NCI-H2227 (cell line): ENCODE measurements around the gene PTPRN2.

Source experiments
- DNase-seq: peaks from one replicate; lab custom pipeline; 2025; ENCODE audit not compliant: unreplicated experiment; lab: John Stamatoyannopoulos, UW

The PTPRN2 gene

DNA sequence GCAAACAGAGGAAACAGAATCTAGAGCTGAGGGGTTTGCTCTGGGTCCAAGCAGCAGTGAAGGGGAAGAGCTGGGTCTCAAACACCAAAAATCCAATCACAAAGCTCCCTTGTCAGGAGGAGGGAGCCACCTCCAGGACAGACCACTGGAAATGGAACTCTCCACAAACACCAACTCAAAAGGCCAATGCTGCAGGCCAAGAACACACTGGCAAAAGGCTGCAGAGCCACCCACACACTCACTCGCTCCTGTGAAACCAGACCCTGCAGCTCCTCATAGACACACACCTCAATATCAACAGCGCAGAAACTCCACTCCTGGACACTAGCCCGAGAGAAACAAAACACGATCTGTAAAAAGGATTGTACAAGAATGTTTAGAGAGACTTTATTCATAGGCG, 213.5 kb downstream of the PTPRN2 start:
- DNase-seq, result no peak

DNA sequence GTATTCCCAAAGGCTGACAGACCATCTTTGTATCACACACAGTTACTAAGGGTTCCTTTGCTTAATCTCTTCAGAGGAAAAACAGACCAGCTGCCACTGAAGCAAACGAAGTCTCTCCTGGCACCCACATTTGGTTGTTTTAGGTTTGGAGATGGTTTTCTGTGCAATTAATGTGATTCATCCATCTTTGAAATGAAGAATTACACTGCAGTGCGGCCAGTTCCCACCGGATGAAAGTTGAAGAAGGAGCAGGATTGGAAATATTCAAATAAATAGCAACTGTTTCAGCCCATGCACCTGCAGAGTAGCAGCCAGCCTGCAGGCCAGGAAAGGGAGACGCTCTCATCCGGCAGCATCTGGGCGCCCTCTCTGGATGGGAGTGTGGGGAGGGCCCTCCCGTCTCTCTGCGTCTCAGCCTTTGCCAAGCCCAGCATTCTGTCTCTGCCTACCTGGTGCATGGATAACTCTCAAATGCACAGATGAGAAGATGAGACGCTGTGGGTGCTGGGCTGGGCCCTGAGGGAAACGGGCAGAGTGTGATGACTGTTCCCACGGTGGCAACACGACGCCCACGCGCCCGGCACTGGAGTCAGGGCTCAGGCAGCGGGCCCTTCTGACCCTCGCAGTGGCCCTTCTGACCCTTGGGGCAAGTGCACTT, 214.0 kb downstream of the PTPRN2 start:
- DNase-seq, result peak; percentile 43

DNA sequence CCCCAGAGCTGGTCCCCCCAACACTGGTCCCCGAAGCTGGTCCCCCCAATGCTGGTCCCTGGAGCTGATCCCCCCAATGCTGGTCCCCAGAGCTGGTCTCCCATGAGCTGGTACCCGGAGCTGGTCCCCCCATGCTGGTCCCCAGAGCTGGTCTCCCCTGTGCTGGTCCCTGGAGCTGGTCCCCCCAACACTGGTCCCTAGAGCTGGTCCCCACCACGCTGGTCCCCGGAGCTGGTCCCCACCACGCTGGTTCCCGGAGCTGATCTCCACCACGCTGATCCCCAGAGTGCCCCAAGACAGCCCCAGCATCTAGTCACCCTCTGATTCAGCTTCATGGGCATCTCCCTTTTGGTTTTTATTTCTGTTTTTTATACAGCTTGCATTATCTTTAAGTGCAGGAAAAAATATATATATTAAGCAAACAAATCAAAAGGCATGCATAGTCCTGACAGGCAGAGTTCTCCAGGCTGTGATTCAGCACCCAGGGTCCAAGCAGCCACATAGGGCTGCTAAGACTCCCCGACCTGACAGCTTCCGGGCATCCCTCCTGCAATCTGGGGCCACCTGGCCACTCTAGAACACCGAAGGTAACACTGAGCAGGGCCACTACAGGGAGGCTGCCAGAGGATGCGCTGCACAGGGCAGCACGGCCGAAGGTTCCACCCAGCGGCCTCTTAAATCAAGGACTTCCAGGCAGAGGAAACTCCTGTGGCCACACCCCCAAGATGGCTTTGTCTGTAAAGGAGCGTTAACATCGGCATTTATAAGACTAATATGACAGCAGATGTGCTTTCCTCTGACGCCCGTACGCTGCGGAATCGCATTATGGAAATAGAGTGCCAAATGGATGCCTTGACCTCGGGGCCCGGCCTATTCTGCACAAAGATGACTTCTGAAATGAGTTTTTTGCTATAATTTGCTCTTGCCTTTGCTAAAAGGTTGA, 215.0 kb downstream of the PTPRN2 start:
- peak; percentile 83 for DNase-seq

DNA sequence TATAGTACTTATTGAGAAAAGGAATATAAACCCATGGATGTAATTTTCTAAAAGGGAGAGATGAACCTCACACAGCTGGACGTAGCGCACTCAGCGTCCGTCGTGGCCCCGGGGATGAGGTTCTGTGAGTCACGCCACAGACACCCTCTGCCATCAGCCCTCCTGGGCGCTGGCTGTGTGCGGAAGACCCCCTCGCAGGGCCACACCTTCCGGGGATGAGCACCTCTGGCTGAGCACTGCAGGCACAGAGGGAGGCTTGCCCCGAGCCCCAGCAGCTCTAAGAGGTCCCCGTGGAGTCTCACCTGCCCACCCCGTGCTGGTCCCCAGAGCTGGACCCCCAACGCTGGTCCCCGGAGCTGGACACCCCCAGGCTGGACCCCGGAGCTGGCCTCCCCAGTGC, 215.8 kb downstream of the PTPRN2 start:
- DNase-seq, result no peak

DNA sequence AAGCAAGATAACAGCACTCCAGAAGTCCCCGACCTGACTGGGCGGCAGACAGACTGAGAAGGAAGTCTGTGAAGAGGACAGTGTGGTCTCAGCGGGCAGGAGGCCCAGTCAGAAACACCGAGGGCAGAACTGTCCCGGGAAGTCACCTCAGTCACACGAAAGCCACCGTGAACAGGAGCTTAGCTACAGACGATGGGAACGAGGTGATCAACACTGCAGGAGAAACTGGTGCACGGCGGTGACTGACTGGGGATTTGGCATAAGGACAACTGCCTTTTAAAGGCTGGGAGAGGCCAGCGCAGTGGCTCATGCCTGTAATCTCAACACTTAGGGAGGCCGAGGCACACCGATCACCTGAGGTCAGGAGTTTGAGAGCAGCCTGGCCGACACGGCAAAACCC, 217.8 kb downstream of the PTPRN2 start:
- DNase-seq, result no peak

DNA sequence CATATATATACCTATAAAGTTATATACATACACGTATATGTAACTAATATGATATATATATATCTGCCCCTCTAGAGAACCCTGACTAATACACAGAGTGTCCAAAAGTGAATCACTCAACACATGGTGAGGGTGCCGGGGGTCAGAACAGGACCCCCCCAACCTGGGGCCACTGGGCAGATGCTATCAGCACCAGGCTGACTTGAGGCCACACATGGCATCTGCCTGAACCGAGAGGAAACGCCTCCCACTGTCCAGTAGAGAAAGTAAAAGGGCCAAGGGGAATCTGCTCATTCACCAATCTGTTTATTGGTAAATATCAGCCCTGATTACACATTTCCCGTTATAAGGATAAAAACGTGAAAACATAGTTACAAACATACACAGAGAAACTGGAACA, 218.3 kb downstream of the PTPRN2 start:
- DNase-seq, result no peak

DNA sequence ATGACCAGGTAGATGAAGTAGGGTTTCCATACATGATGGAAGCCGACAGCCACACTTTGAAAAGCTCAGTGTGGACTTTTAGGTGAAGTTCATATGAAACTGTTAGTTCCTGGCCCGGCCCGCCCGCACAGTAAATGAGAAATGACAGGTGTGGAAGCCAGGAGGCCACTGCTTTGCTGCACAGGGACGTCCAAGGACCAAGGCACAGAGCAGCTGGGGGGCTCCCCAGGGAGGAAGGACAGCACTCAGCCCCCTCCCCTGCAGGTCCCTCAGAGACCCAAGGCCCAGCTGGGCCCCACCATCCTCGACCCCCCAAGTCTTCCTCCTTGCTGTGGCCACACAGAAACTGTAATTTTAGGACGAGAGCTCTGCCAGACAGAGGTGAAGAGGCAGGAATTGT, 219.2 kb downstream of the PTPRN2 start:
- DNase-seq, result no peak

DNA sequence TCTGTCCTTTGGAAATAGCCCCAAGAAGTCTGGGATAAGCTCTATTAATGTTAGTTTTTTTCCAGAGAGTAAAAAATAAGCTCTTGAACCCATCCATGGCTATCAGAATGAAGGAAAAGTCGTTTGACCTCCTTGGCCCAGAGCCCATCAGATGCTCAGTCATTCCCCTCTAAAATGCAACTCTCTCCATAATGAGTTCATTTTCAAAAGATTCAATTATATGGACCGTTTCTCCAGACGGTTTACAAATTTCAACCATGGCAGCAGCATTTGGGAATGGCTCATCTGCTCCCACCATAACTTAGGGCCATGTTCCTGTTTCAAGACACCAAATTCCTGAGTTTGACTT, 220.0 kb downstream of the PTPRN2 start:
- DNase-seq, result no peak

DNA sequence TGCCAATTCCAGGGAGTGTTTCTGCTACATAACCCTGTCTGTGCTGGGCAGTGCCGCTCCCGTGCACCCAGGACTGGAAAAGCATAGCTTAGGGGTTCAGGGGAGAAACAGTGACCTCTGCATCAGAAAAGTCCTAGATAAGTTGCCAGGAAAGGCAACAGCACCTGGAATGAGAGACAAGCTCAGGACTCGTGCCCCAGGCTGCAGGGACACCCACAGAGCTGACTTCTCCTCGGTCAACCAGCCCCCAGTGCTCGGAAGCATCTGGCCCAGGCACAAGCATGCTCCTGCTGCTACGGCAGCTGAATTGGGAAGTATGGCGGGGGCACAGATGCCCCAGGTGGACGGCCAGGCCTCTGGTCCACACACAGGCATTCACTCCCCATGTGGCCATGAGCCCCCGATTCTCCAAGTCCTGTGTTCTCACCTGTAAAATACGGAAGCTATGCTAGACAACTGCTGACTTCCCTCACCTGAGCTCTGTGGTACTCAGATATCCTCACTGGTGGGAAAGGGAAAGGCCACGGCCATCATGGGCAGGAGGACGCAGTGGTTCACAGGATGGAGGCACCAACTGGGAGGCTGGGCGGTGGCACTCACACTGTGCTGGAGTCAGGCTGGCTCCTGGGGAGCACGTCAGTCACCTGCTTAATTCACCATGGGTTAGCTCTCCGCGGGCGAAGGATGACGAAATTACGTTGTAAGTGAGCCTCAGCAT, 220.5 kb downstream of the PTPRN2 start:
- no peak for DNase-seq

DNA sequence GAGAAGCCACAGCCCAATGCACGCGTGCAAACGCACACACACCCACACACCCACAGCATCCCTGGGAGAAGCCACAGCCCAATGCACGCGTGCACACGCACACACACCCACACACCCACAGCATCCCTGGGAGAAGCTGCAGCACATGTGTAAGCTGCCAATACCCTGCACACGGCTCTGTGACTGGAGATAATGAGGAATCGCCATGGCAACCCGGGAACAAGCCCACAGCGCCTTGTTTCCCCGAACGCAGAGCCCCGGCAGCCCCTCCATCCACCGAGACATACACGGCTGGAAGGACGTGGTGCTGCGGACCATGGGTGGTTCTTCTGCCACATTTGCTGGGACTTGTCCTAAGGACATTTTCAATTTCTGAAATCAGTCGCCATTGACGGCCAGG, 221.3 kb downstream of the PTPRN2 start:
- DNase-seq, result peak; percentile 80

DNA sequence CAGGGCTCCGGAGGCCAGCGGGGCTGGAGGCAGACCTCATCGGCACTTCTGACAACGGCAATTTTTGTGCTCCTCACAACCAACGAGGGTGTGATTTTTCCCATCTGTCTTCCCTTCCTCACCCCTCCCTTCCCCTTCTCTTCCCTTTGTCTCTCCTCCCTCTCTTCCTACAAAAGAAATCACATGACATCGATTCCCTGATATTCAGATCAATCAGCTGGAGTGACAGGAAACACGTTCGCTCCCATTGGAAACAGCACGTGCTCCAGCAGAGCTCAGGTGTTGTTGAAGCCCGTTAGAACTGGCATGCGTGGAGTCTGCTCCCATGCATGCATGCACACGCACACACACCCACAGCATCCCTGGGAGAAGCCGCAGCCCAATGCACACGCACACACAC, 222.4 kb downstream of the PTPRN2 start:
- no peak for DNase-seq

DNA sequence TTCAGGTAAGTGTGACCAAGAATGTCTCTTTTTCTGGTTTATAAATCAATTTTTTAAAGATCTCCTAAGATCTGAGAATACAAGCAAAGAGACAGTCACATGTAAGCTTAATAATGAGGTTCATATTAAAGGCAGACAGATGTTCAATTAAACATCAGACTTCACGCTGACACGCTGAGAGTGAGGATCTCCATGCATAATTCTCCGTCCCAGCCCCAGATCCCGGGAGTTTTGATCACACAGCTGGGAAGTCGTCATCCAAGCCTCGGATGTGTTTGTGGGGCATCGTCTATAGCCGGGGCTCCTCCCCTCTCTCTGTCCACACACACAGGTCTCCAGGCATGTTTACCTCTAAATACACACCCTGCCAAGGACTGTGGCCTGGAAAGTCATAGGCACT, 223.2 kb downstream of the PTPRN2 start:
- no peak for DNase-seq

DNA sequence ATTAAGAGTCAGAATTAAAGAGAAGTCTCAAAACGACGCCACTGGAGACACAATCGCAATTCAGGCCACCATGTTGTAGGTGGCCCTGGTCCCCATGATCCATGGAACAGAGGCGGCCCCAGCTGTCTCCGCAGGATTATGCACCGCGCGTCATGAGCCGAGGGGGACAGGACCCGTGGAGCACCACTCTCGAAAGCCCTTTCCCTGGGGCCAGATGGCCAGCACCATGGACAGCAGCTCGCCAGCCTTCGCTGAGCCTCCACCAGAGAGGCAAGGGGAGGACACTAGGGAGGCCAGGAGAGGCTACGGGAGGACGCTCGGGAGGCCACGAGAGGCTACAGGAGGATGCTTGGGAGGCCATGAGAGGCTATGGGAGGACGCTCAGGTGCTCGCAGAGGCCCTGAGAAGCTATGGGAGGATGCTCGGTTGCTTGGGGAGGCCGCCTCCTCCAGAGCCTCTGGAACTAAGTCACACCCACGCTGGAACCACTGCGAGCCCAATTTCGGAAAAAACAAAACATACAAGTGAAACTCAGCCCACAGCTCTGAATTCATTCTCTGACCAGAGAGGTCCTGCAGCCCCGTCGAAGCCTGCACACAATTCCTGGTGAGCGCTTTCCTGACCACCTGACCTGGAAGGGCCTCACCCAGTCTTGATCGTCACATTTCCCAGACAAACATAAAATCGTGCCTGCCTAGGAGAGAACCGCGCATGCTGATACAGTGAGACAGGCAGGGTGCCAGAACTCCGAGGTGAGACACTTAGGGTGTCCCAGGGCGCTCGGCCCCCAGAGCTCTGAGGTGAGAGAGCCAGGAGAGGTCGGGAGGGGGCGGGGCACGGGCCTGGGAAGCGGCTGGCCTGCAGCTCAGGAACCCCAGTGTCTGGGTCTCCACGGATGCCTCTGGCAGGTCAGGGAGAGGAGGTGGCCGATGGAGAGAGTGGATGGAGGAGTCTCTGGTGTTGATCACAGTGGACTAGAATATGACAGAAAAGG, 224.4 kb downstream of the PTPRN2 start:
- DNase-seq, result no peak

DNA sequence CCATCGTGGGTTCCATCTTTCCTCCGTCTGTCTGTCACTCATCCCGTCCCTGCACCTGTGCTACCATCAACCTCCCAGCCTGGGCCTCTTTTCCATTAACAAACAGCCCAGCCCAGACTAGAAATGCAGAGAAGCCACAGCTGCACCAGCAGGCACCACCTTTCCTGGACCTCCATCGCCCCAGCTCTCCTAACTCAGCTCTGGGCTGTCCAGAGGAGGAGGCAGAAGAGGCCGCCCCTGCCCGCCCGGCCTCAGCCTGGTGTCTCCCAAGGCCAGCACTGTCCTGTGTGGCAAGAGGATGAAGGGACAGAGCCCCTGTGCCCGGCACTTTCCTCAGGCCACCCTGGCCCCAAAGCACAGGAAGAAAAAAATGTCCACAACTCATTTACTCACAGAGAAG, 225.6 kb downstream of the PTPRN2 start:
- no peak for DNase-seq

DNA sequence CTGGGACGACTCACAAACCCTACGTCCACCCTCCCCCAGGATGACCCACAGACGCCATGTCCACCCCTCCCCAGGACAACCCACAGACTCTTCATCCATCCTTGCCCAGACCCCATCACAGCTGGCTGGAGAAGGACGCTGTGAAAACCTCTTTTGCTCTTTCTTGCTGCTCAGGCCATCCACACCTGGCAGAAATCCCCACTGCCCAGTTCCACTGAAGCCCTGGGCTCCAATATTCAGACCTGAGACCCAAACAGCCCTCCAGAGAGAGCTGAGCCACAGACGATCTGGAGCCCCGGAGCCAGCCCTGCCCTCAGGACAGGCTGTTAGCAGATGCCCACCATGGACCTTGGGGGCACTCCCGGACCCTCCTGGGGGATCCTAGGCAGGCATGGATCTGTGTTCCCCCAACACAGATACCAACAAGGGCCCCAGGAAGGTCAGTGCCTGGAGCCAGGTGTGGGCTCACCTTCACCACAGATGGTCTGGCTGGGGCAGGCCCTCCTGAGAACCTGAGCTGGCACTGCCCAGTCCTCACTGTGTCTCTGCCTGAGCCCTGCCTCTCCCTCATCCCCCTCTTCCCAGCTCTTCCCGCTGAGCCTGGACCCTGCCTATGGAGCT, 226.2 kb downstream of the PTPRN2 start:
- no peak for DNase-seq

DNA sequence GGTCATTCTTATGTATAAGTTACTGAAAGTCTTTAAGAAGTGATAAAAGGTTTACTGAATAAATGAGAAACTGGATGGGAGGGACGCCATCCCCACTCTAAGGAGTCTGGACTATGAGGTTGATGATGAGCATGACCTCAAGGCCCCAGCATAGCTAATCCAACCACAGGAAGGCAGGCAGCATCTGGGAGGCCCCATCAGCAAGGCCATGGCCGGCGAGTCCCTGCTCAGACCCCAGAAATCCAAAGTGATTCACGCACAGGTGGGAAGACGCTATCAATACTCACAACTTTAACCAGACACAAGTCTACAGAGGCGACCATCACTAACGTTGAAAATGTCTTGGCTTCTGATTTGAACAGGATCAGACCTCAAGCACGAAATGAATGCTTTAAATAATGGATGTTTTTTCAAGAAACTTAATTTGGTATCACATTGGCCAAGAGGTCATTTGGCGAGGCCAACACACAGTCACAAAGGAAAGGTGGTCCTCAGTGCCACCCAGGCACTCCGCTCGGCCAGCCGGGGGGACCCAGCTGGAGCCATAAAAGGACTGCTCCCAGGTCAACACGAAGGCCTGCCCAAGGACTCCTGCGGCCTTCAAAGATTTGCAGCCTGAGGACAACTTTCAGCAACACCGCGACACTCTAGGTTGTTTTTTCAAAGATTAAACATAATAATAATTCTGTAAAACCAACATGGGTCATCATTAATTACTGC, 228.5 kb downstream of the PTPRN2 start:
- no peak for DNase-seq

DNA sequence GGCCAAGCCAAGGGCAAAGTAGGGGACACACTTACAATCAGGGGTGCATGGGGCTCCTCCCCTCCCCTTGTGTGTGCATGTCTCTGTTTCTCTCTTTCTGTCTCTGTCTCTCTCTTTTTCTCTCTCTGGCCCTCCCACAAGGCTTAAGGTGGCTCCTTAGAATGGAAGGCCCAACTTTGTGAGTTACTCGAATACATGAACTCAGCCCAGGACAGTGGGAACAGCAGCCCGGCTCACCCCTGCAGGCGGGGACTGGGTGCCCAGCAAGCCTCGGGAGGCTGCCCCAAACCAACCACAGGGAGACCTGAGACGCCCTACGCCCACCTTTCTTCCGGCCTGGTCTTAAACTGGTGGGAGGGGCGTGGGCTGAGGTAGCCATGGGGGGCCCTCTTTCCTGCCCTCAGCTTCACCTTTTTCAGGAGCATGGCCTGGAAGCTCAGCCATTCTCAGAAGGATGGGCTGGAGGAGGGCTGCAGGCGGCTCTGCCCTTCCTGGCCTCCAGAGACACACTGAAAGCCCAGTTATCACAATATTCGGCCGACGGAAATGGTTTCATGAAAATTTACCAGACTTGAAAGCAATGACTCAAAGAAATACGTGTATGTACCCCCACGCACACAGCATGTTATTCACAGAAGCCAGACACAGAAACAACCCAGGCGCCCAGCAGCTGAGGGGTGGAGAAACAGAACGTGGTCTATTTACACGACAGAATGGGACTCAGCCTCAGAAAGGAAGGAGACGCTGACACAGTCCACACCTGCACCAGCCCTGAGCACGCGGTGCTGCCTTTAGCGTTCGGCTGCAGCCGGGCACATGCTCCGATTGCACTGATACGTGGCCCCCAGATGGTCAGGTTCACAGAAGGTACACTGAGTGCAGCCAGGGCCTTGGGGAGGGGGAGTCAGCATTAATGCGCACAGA, 229.5 kb downstream of the PTPRN2 start:
- no peak for DNase-seq

DNA sequence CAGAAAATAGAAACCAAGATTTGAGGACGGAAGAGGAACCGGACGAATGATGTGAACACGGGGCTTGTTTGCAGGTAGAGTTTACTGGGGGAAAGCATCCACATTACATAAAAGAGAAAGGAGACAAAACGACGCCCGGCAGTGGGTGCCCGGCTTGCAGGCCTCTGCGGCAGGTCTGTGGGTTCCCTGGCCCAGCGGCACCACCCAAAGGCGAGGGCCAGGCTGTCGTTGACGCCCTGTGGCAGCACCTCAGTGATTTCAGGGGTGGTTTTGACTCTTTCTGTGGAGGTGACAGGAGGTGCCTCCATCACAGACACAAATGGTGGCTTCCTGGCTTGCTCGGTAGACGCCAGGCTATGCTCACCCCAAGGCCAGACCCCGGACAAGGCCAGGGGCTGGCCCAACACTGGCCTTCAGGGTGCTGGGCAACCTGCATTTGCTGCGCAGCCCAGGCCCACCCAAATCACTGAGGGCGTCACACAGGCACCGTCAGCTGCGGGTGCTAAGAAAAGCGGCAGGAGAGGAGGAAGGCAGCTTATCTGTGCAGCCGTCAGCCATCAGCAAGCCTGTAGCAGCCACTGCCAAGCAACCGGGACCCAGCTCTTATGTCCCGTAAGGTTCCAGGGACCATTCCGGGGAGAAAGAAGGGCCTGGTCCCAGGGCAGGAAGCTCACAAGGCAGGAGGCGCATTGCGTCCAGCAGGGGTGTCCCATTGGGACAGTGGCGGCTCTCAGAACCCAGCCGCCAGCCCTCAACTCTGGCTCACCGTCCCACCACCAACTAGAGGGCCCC, 230.3 kb downstream of the PTPRN2 start:
- DNase-seq, result no peak
